ENCODE data around the gene SPTB. TPM values are rescaled to one million over a fixed set of nuclear protein-coding genes. Genes with fewer than 3 reads are reported as not detected.

SPTB gene
- total RNA-seq, 1 experiment from 2014 or later, result 2.2 TPM

- no peak for DNase-seq (ENCODE audit: low read depth)
Measured at GRCh38 chr14:64821651-64822050, 58.1 kb downstream of the SPTB start.

DNA sequence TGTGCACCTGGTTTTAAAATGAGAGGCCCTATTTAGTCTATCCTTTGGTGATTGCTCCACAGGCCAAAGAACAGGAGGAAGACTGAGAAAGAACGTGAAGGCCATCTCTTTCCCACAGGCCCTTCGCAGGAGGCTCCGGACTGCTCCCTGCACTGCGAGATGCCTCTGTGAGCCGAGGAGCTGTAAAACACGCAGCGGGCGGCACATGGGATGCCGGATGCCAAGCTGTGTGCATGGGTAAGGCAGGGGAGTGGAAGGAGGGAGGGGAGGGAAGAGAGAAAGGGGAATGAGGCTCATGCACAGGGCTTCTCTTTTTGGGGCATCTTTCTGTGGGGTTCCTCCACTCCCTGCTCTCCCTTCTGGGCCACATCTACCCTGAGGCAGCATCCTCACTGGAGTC, 61.6 kb downstream of the SPTB start:
- DNase-seq (ENCODE audit: low read depth), result no peak

GRCh38 chr14:64817631-64818030, 62.1 kb downstream of the SPTB start:
- peak; percentile 48 for DNase-seq (ENCODE audit: low read depth)

GRCh38 chr14:64816221-64816783, 63.4 kb downstream of the SPTB start:
- no peak for DNase-seq (ENCODE audit: low read depth)

GRCh38 chr14:64815257-64815656, 64.5 kb downstream of the SPTB start:
- DNase-seq (ENCODE audit: low read depth), result no peak

DNA sequence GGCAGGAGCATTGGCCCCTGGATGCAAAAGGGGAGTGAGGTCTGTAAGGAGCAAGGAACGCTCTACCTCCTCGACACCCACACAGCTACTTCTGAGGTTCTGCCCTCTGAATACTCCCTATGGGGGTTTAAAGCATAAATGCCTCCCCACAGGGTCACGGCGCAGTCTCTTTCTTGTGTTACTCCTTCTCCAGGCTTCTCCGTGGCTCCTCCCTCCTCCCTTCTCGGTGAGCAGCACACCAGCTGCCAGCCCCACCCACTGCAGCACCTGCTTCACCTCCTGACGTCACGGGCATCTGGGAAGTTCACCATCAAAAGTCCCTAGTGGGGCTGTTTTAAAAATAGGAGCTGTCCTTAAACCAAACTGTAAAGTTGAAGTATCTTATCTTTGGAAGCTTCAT, 67.3 kb downstream of the SPTB start:
- no peak for DNase-seq (ENCODE audit: low read depth)

- no peak for DNase-seq (ENCODE audit: low read depth)
Measured at GRCh38 chr14:64811676-64812075, 68.0 kb downstream of the SPTB start.

DNA sequence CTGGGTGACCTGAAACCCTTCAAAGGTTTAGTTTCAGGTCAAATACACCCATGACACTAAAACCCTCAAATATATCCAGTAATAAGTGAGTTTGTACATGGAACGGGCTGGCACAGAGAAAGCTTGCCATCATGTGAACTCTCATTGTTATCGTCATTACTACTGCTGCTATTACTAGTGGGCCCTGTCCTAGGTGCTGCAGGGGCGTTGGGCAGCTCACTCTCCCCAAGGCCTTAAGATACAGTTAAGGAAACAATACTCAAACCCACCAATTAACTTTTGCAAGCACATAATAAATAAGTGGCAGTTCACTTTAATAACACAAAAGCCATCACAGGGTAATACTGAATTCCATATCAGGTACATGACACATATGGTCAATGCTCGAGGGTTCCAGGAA, 71.3 kb downstream of the SPTB start:
- no peak for DNase-seq (ENCODE audit: low read depth)

DNA sequence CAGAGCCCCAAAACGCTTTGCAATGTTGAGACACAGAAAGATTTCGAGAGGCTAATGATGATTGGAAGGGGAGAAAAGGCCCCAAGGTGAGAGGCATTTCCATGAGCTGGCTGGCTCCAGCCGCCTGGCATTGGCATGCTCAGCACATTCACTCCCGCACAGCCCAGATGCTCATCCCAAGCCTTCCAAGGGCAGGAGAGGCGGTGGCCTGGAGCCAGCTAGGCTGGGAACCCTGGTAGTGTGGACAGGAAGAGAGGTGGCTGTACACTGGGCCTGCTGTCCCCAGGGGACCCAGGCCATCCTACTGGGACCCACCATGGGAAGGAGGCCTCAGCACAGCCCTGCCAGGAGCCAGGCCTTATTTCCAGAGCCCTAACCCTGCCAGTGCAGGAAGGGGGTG, 72.2 kb downstream of the SPTB start:
- DNase-seq (ENCODE audit: low read depth), result peak; percentile 46

DNA sequence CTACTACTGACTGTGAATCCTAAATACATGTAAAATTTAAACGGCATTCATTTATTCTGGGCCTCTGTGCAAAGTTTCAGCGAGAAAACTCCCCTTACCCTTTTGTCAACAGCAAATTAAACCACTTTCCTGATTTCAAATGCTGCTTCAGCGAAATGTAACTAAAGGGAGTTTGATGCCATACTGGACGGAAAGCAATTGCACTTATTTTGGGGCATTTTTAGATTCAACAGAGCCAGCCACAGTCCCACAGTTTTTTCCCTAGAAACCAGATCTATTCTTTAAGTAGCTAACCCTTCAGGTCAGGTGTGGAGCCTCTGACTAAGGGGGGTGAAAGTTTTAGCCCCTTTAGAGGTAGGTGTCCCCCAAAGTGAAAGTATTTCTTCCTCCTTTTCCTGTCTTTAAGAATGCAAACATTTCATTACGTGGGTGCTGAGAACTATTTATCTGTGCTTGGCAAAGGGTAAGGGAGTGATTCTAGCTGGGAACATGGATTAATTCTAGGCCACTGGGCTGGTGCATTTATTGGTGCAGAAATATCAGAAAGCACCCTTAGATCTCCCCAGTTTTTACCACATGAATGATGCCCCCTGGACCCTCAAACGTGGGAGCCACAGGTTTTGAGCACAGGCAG, 72.7 kb downstream of the SPTB start:
- peak; percentile 32 for DNase-seq (ENCODE audit: low read depth)

- peak; percentile 97 for DNase-seq (ENCODE audit: low read depth)
Measured at GRCh38 chr14:64806202-64806861, 73.4 kb downstream of the SPTB start.

- DNase-seq (ENCODE audit: low read depth), result peak; percentile 87
Measured at GRCh38 chr14:64805646-64806045, 74.1 kb downstream of the SPTB start.

GRCh38 chr14:64804754-64805260, 74.9 kb downstream of the SPTB start:
- DNase-seq (ENCODE audit: low read depth), result no peak

DNA sequence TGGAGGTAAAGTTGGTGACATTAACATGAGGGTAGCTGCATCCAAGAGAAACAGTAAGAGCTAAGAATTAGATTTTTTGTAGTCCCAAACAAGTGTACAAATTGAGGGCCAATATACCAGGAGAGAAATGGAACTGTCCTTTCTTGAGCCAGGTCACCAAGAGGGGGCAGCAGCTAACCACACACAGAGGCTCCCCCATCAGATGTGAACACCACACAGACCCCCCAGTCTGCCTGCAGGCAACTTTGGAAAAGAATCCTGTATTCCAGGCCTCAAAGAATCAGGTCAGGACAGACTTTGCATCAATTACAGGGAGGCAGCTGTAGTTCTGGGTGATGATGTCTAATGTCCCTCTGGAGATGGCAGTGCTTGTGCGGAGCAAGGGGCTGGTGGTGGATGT, 77.9 kb downstream of the SPTB start:
- peak; percentile 64 for DNase-seq (ENCODE audit: low read depth)

GRCh38 chr14:64801046-64801445, 78.7 kb downstream of the SPTB start:
- no peak for DNase-seq (ENCODE audit: low read depth)

DNA sequence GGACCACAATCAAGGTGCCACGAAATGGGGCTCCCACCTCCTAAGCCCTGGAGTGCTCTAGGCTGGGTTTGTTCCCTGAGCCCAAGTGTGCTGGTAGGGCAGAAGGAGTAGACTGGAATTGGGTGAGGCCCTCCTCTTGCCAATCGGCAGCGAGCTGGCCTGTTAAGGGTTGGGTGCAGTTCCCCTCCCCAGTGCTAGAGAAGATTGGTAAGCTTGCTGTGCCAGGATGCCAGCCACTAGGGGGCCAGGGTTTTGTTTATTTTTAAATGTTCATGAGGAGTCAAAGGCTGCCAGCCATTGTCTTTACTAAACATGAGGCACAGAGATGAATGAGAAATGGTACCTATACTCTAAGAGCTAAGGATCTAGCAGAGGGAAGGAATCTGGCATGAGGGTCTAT, 79.7 kb downstream of the SPTB start:
- DNase-seq (ENCODE audit: low read depth), result peak; percentile 44

- no peak for DNase-seq (ENCODE audit: low read depth)
Measured at GRCh38 chr14:64799555-64799954, 80.2 kb downstream of the SPTB start.

DNA sequence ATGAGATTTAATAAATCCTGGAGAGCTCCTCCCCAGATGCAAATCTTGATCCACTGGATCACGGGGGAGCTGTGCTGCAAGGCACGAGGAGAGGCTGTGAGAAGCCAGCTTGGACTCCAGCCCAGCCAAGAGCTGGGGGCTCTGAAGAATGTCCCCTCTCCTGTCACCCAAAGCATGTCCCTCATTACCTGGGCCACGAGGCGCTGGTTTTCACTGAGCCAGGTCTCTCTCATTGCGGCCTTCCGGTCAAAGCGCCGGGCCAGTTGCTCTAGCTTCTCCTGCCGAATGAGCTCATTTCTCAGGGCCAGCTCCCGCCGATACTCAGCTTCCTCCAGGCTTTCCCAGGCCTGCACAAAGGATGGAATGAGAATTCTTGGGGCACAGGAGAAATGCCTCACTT, 83.3 kb downstream of the SPTB start:
- no peak for DNase-seq (ENCODE audit: low read depth)

DNA sequence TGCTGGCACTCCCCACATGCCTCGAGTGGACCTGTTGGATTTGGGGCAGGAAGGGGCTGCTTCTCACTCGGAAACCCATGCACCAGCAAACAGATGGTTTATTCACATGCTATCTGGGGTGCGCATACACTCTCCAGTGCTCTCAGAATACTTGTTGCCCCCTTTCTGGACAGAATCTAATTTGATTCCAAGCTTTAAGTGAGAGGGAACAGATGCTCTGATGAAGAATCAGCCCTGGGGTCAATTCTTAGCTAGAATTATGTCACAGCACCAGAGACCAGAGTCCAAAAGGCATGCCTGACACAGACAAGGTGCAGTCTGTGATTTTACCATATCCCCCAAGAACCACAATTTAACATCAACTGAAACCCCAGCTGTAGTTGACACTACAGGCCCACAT, 83.8 kb downstream of the SPTB start:
- DNase-seq (ENCODE audit: low read depth), result no peak

GRCh38 chr14:64795211-64795610, 84.5 kb downstream of the SPTB start:
- DNase-seq (ENCODE audit: low read depth), result no peak

- no peak for DNase-seq (ENCODE audit: low read depth)
Measured at GRCh38 chr14:64792871-64793560, 86.7 kb downstream of the SPTB start.

GRCh38 chr14:64792231-64792630, 87.5 kb downstream of the SPTB start:
- DNase-seq (ENCODE audit: low read depth), result no peak

- DNase-seq (ENCODE audit: low read depth), result no peak
Measured at GRCh38 chr14:64790478-64790877, 89.2 kb downstream of the SPTB start.
